K562 (cell line): ENCODE measurements around the gene UQCRHL. TPM values are rescaled to one million over a fixed set of nuclear protein-coding genes. Genes with fewer than 3 reads are reported as not detected.

Source experiments
- ATF7 ChIP-seq: fragments of 450-650 bp; IDR thresholded peaks from 2 replicates; pipeline ENCODE4 v1.7.1; 2014; ENCODE audit warnings: mild to moderate bottlenecking, moderate library complexity
- BHLHE40 ChIP-seq: IDR thresholded peaks from 2 replicates; pipeline ENCODE4 v1.6.1; 2011; ENCODE audit warnings: low read length, improper control_type of control experiment
- ETV6 ChIP-seq, 3 experiments: fragments of 150-350 bp in 1 of 3; sonication (generic) in 1 of 3; formaldehyde crosslinking in 1 of 3; IDR thresholded peaks; 2 replicates each; pipeline versions ENCODE4 v1.6.1 to v1.8.0; 2014 to 2022; ENCODE audit warnings: borderline replicate concordance in 2 of 3, low read depth in 2 of 3, antibody characterized with exemption in 1 of 3, low read length in 1 of 3, mild to moderate bottlenecking in 1 of 3, missing genetic modification reagents in 1 of 3
- FIP1L1 ChIP-seq: fragments of 200-400 bp; formaldehyde crosslinking; IDR thresholded peaks from 2 replicates; pipeline ENCODE4 v1.6.1; 2018; ENCODE audit warnings: mild to moderate bottlenecking, low read depth, low read length; ENCODE audit not compliant: poor library complexity, severe bottlenecking
- KAT7 ChIP-seq: sonication (generic); formaldehyde crosslinking; IDR thresholded peaks from 2 replicates; pipeline ENCODE4 v1.8.0; 2022; ENCODE audit warnings: missing genetic modification reagents, mild to moderate bottlenecking, borderline replicate concordance
- KHSRP ChIP-seq: fragments of 450-650 bp; IDR thresholded peaks from 2 replicates; pipeline ENCODE4 v1.6.1; 2017
- KLF16 ChIP-seq: IDR thresholded peaks from 2 replicates; pipeline ENCODE4 v1.6.1; 2016; ENCODE audit warnings: antibody characterized with exemption
- MEIS2 ChIP-seq: fragments of 450-650 bp; IDR thresholded peaks from 2 replicates; pipeline ENCODE4 v1.6.1; 2014; ENCODE audit warnings: mild to moderate bottlenecking; ENCODE audit not compliant: partially characterized antibody
- NCOA6 ChIP-seq: fragments of 450-650 bp; IDR thresholded peaks from 2 replicates; pipeline ENCODE4 v1.6.1; 2017; ENCODE audit warnings: mild to moderate bottlenecking
- NCOR1 ChIP-seq: fragments of 450-650 bp; IDR thresholded peaks from 2 replicates; pipeline ENCODE4 v1.6.1; 2016; ENCODE audit warnings: mild to moderate bottlenecking, moderate library complexity
- PHF20 ChIP-seq: fragments of 450-650 bp; IDR thresholded peaks from 2 replicates; pipeline ENCODE4 v1.6.1; 2018; ENCODE audit not compliant: partially characterized antibody
- POLR2B ChIP-seq: fragments of 450-650 bp; IDR thresholded peaks from 2 replicates; pipeline ENCODE4 v1.6.1; 2018; ENCODE audit warnings: low read depth; ENCODE audit not compliant: partially characterized antibody
- PTTG1 ChIP-seq: fragments of 450-650 bp; IDR thresholded peaks from 2 replicates; pipeline ENCODE4 v1.6.1; 2016; ENCODE audit warnings: low read depth, mild to moderate bottlenecking, missing genetic modification characterization, missing compliant biosample characterization
- RCOR1 ChIP-seq, 2 experiments: IDR thresholded peaks; 2 replicates each; pipeline ENCODE4 v1.6.1; 2012; ENCODE audit warnings: low read depth in 2 of 2, low read length in 2 of 2, borderline replicate concordance in 1 of 2, improper control_type of control experiment in 1 of 2
- RUNX1 ChIP-seq: sonication (generic); IDR thresholded peaks from 2 replicates; pipeline ENCODE4 v1.6.1; 2016; ENCODE audit warnings: antibody characterized with exemption, low read depth
- STAT5B ChIP-seq: fragments of 250-450 bp; sonication (Bioruptor Pico); IDR thresholded peaks from 2 replicates; pipeline ENCODE4 v1.8.0; 2021; ENCODE audit warnings: mild to moderate bottlenecking, inconsistent platforms
- TBL1XR1 ChIP-seq, 2 experiments: IDR thresholded peaks; 2 replicates each; pipeline ENCODE4 v1.6.1; 2012; ENCODE audit warnings: improper control_type of control experiment in 2 of 2, low read length in 2 of 2, mild to moderate bottlenecking in 1 of 2
- TBP ChIP-seq: optimal IDR thresholded peaks from 2 replicates; pipeline ENCODE3; 2011; ENCODE audit warnings: low read depth, low read length, improper control_type of control experiment
- TEAD4 ChIP-seq, 2 experiments: sonication (generic) in 1 of 2; formaldehyde crosslinking in 1 of 2; IDR thresholded peaks; 2 replicates each; pipeline versions ENCODE4 v1.6.1 to v1.8.0; 2012 to 2022; ENCODE audit warnings: borderline replicate concordance in 1 of 2, inconsistent platforms in 1 of 2, low read length in 1 of 2, mild to moderate bottlenecking in 1 of 2, missing genetic modification reagents in 1 of 2
- ZBTB17 ChIP-seq: fragments of 450-650 bp; formaldehyde crosslinking; IDR thresholded peaks from 2 replicates; pipeline ENCODE4 v1.4.0; 2020; ENCODE audit warnings: mild to moderate bottlenecking
- ZNF134 ChIP-seq: fragments of 250-450 bp; sonication (Bioruptor Pico); conservative IDR thresholded peaks from 2 replicates; pipeline ENCODE4 v1.4.0; 2020
- ZNF140 ChIP-seq: fragments of 250-450 bp; sonication (Bioruptor Pico); IDR thresholded peaks from 2 replicates; pipeline ENCODE4 v1.8.0; 2021; ENCODE audit warnings: moderate library complexity, mild to moderate bottlenecking, inconsistent platforms
- ZNF561 ChIP-seq: fragments of 450-650 bp; formaldehyde crosslinking; conservative IDR thresholded peaks from 2 replicates; pipeline ENCODE4 v1.4.0; 2020; ENCODE audit warnings: mild to moderate bottlenecking, moderate library complexity
- ZNF57 ChIP-seq: fragments of 450-650 bp; formaldehyde crosslinking; IDR thresholded peaks from 2 replicates; pipeline ENCODE4 v1.4.0; 2020; ENCODE audit warnings: mild to moderate bottlenecking, moderate library complexity
- ZNF584 ChIP-seq: fragments of 200-800 bp; sonication (Bioruptor generic); IDR thresholded peaks from 2 replicates; pipeline ENCODE4 v1.6.1; 2016; ENCODE audit warnings: low read depth, mild to moderate bottlenecking, missing genetic modification characterization, missing compliant biosample characterization
- ZNF589 ChIP-seq: fragments of 200-800 bp; sonication (Bioruptor generic); IDR thresholded peaks from 2 replicates; pipeline ENCODE4 v1.6.1; 2016; ENCODE audit warnings: low read depth, missing genetic modification characterization, missing compliant biosample characterization
- polyA plus RNA-seq, 8 experiments: library from polyadenylated mRNA; depleted of rRNA in 4 of 8; stranded (reverse) in 5 of 8; unstranded in 3 of 8; fragments of >200 nt; fragmentation: Nextera tagmentation in 2 of 8; fragmentation: Illumina TruSeq in 1 of 8; extraction: Ambion mirVana in 2 of 8; extraction: Trizol in 1 of 8; gene quantifications; 2 replicates each; pipeline versions ENCODE4 v1.2.1 to v1.2.3, GENCODE V29; 2011 to 2014; ENCODE audit warnings: inconsistent platforms in 1 of 8, missing spikeins in 1 of 8
- total RNA-seq, 7 experiments: library from RNA; depleted of rRNA in 6 of 7; stranded (reverse); fragments of >200 nt in 6 of 7; fragmentation: Illumina TruSeq in 2 of 7; extraction: Trizol in 2 of 7; gene quantifications; 2 replicates each; pipeline versions ENCODE4 v1.2.1 to v1.2.3, GENCODE V29; 2011 to 2021; ENCODE audit warnings: low replicate concordance in 1 of 7
- TF ChIP-seq, protein P1 (sequence below): fragments of 250-450 bp; sonication (Bioruptor Pico); IDR thresholded peaks from 2 replicates; pipeline ENCODE4 v1.8.0; 2022; ENCODE audit warnings: moderate library complexity, mild to moderate bottlenecking, inconsistent platforms
- TF ChIP-seq, protein P2 (sequence below): conservative IDR thresholded peaks from 2 replicates; pipeline ENCODE4 v1.6.1; 2011; ENCODE audit warnings: low read depth, mild to moderate bottlenecking, low read length; ENCODE audit not compliant: control insufficient read depth

Gene UQCRHL
- total and polyA plus RNA-seq, 9 of the 15 experiments (the other 6 are each of a cell fraction or from before 2014, with no cell fraction given), result 5.1 to 41.3 (median 21.8) TPM

DNA sequence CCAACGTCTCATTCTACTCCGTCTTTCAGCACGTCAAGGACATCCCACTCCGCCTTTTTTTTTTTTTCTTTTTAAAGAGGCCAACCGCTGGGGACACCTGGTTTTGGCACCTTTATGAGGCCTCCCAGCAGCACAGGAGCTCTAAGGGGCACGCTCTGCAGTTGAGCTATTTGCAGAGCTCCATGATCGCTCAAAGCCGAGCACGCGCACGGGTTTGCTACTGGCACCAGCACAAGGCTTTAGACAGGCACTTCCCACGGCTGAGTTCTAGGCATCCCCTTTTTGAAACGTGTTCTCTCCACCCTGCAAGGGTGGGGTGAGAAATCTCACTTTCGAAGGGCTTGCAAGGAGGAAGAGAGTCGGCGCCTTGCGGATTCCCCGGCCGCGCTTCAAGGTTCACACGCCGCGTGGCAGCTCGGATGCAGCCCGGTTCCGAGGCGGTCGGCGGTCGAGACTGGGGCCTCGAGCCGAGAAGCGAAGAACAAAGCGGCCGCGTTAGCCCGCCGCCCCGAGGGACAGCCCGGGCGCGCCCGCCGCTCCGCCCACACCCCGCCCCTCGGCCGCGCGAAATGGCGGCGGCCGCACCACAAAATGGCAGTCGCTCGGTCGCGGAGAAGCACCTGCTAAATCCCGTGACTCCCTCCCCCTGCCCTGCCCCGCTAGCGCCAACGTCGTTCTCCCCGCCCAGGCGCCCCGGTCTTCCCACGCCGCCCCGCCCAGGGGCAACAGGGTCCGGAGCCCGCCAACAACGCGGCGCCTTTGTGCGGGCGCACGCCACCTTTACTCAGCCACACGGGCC, 27.2 kb upstream of the UQCRHL start (continued):
- TF ChIP-seq ZNF140 (CRISPR knock-in tag) (no peak), RUNX1 (0 out of 2 replicates have a peak, but pooled peaks have one; percentile 16), RCOR1 (IDR thresholded peaks at IDR 0.05; ENCODE audit: borderline replicate concordance in 1 of 2, low read depth in 2 of 2, low read length in 2 of 2) (peak in 1 of 2 experiments; percentile 88; a peak in 3 of 4 replicates), KLF16 (peak; percentile 22; the same call in 1 of the 2 replicates), KHSRP (no peak), TBP (peak; percentile 78), ATF7 (peak; percentile 55; the same call in 1 of the 2 replicates), FIP1L1 (peak; percentile 31), ZBTB17 (CRISPR knock-in tag) (peak; percentile 77; the same call in 1 of the 2 replicates), BHLHE40 (peak; percentile 67; the same call in 1 of the 2 replicates), NCOA6 (no peak), POLR2B (peak; percentile 77), TEAD4 (IDR thresholded peaks at IDR 0.05; ENCODE audit: low read length) (peak; percentile 96), TEAD4 (CRISPR knock-in tag; IDR thresholded peaks at IDR 0.05; ENCODE audit: borderline replicate concordance) (no peak), STAT5B (CRISPR knock-in tag) (no peak), ZNF589 (CRISPR knock-in tag) (peak; percentile 71; the same call in 1 of the 2 replicates), ZNF561 (CRISPR knock-in tag) (no peak), PTTG1 (tag) (no peak), ZNF134 (CRISPR knock-in tag) (peak; percentile 48; the same call in 1 of the 2 replicates), ZNF57 (CRISPR knock-in tag) (no peak), KAT7 (CRISPR knock-in tag) (peak; percentile 82; the same call in 1 of the 2 replicates), TBL1XR1 (IDR thresholded peaks at IDR 0.05; ENCODE audit: low read length in 2 of 2) (peak; percentile 63 to 77; a peak in 3 of 4 replicates), NCOR1 (peak; percentile 68), PHF20 (peak; percentile 36), ETV6 (IDR thresholded peaks at IDR 0.05; ENCODE audit: borderline replicate concordance in 1 of 2, low read depth in 2 of 2, low read length in 1 of 2) (no peak), ETV6 (CRISPR knock-in tag; IDR thresholded peaks at IDR 0.05; ENCODE audit: borderline replicate concordance) (peak; percentile 12; the same call in 1 of the 2 replicates), ZNF584 (CRISPR knock-in tag) (peak; percentile 85; the same call in 1 of the 2 replicates), MEIS2 (peak; percentile 93)
- TF ChIP-seq, protein P1, sequence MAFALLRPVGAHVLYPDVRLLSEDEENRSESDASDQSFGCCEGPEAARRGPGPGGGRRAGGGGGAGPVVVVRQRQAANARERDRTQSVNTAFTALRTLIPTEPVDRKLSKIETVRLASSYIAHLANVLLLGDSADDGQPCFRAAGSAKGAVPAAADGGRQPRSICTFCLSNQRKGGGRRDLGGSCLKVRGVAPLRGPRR (CRISPR knock-in tag), result 0 out of 2 replicates have a peak, but pooled peaks have one; percentile 10
- TF ChIP-seq, protein P2, sequence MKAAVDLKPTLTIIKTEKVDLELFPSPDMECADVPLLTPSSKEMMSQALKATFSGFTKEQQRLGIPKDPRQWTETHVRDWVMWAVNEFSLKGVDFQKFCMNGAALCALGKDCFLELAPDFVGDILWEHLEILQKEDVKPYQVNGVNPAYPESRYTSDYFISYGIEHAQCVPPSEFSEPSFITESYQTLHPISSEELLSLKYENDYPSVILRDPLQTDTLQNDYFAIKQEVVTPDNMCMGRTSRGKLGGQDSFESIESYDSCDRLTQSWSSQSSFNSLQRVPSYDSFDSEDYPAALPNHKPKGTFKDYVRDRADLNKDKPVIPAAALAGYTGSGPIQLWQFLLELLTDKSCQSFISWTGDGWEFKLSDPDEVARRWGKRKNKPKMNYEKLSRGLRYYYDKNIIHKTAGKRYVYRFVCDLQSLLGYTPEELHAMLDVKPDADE, result peak; percentile 91
